ENCODE measurements around the gene MPZL1. TPM values are rescaled to one million over a fixed set of nuclear protein-coding genes. Genes with fewer than 3 reads are reported as not detected.

The MPZL1 gene
- total and polyA plus RNA-seq, 4 donors: 11.3 to 26.1 (median 16.8) TPM

- TF ChIP-seq TAF1 (conservative IDR thresholded peaks at IDR 0.05) (no peak), FOXA1 (IDR thresholded peaks at IDR 0.05) (no peak), JUND (IDR thresholded peaks at IDR 0.05) (no peak), YY1 (IDR thresholded peaks at IDR 0.05) (no peak), NR2F2 (IDR thresholded peaks at IDR 0.05) (no peak)
Observed at GRCh38 chr1:167698313-167698712, 23.5 kb upstream of the MPZL1 start (continued).

GRCh38 chr1:167701510-167701909 is 20.3 kb upstream of the MPZL1 start:
- H3K4me1 ChIP-seq (ENCODE audit: control insufficient read depth in 4 of 4, insufficient read depth in 4 of 4, low read length in 3 of 4): no peaks in the 10 kb centered on the region
- H3K27me3 ChIP-seq (ENCODE audit: control insufficient read depth in 4 of 4, insufficient read depth in 4 of 4, low read length in 3 of 4): no peaks in the 10 kb centered on the region
- peaks cover 0 to 3% (median 0%) of the 10 kb centered on the region in 4 donors for H3K36me3 ChIP-seq (ENCODE audit: control insufficient read depth in 4 of 4, insufficient read depth in 3 of 4, low read depth in 1 of 4, low read length in 3 of 4)
- no peak for DNase-seq (ENCODE audit: low spot score)
- H3K9ac ChIP-seq (ENCODE audit: low read depth in 1 of 2, low read length in 2 of 2): no peak overlapping the region
- no peak overlapping the region for H3K4me3 ChIP-seq (ENCODE audit: low read depth in 1 of 3, low read length in 3 of 3)
- no peak overlapping the region for H3K27ac ChIP-seq (ENCODE audit: low read depth in 1 of 2, low read length in 2 of 2)
- TF ChIP-seq RXRA (IDR thresholded peaks at IDR 0.05): peak in 1 of 2 donors; percentile 31
- TF ChIP-seq FOXA1 (IDR thresholded peaks at IDR 0.05): no peak
- peak in 1 of 2 donors; percentile 29 for TF ChIP-seq HNF4A (conservative IDR thresholded peaks at IDR 0.05)
- TF ChIP-seq FOXA2 (IDR thresholded peaks at IDR 0.05): peak; percentile 51
- H3K9me3 ChIP-seq (ENCODE audit: control insufficient read depth in 4 of 4, low read length in 3 of 4): no peaks in the 10 kb centered on the region
- WGBS: 22% methylated on average over 1 of the region's 1 CpG

GRCh38 chr1:167703557-167703956 is 18.2 kb upstream of the MPZL1 start:
- H3K9me3 ChIP-seq (ENCODE audit: control insufficient read depth in 4 of 4, low read length in 3 of 4): no peaks in the 10 kb centered on the region
- DNase-seq (ENCODE audit: low spot score): no peak
- H3K36me3 ChIP-seq (ENCODE audit: control insufficient read depth in 4 of 4, insufficient read depth in 3 of 4, low read depth in 1 of 4, low read length in 3 of 4): peaks cover 0 to 3% (median 0%) of the 10 kb centered on the region in 4 donors
- no peak for TF ChIP-seq REST (IDR thresholded peaks at IDR 0.05)
- no peak for TF ChIP-seq SP1 (IDR thresholded peaks at IDR 0.05)
- TF ChIP-seq HNF4A (conservative IDR thresholded peaks at IDR 0.05): no peak
- no peak for TF ChIP-seq EGR1 (IDR thresholded peaks at IDR 0.05; ENCODE audit: low read depth in 2 of 2)
- no peak for TF ChIP-seq ATF3 (IDR thresholded peaks at IDR 0.05)
- 92% methylated on average over 1 of the region's 1 CpG for WGBS
- no peak overlapping the region for H3K4me3 ChIP-seq (ENCODE audit: low read depth in 1 of 3, low read length in 3 of 3)
- H3K27me3 ChIP-seq (ENCODE audit: control insufficient read depth in 4 of 4, insufficient read depth in 4 of 4, low read length in 3 of 4): no peaks in the 10 kb centered on the region
- H3K27ac ChIP-seq (ENCODE audit: low read depth in 1 of 2, low read length in 2 of 2): no peak overlapping the region
- no peak overlapping the region for H3K9ac ChIP-seq (ENCODE audit: low read depth in 1 of 2, low read length in 2 of 2)
- no peaks in the 10 kb centered on the region for H3K4me1 ChIP-seq (ENCODE audit: control insufficient read depth in 4 of 4, insufficient read depth in 4 of 4, low read length in 3 of 4)

GRCh38 chr1:167704715-167705114 is 17.1 kb upstream of the MPZL1 start:
- H3K4me3 ChIP-seq (ENCODE audit: low read depth in 1 of 3, low read length in 3 of 3): no peak overlapping the region
- H3K27ac ChIP-seq (ENCODE audit: low read depth in 1 of 2, low read length in 2 of 2): no peak overlapping the region
- no peak for DNase-seq (ENCODE audit: low spot score)
- H3K27me3 ChIP-seq (ENCODE audit: control insufficient read depth in 4 of 4, insufficient read depth in 4 of 4, low read length in 3 of 4): no peaks in the 10 kb centered on the region
- TF ChIP-seq JUND (IDR thresholded peaks at IDR 0.05) (no peak), TAF1 (conservative IDR thresholded peaks at IDR 0.05) (no peak), GABPA (IDR thresholded peaks at IDR 0.05 in 1 of 2, conservative IDR thresholded peaks at IDR 0.05 in 1 of 2) (no peak), MAX (IDR thresholded peaks at IDR 0.05) (no peak), RXRA (IDR thresholded peaks at IDR 0.05) (no peak)
- H3K9ac ChIP-seq (ENCODE audit: low read depth in 1 of 2, low read length in 2 of 2): no peak overlapping the region
- peaks cover 0 to 3% (median 0%) of the 10 kb centered on the region in 4 donors for H3K36me3 ChIP-seq (ENCODE audit: control insufficient read depth in 4 of 4, insufficient read depth in 3 of 4, low read depth in 1 of 4, low read length in 3 of 4)
- no peaks in the 10 kb centered on the region for H3K4me1 ChIP-seq (ENCODE audit: control insufficient read depth in 4 of 4, insufficient read depth in 4 of 4, low read length in 3 of 4)
- WGBS: 57% methylated on average over 2 of the region's 2 CpGs
- H3K9me3 ChIP-seq (ENCODE audit: control insufficient read depth in 4 of 4, low read length in 3 of 4): no peaks in the 10 kb centered on the region

All from liver (tissue), 9 donors.